Activated naive CD8-positive, alpha-beta T cell treated with anti-CD3 and anti-CD28 coated beads for 36 hours (primary cell): ENCODE results near the gene ASXL2. TPM values are rescaled to one million over a fixed set of nuclear protein-coding genes. Genes with fewer than 3 reads are reported as not detected.

Experiments
- DNase-seq: peaks from one replicate; pipeline ENCODE4 v3.0.0; 2021
- H3K27ac Mint-ChIP-seq: one replicate; pipeline ENCODE4 v1.8.0; 2022; ENCODE audit warnings: mild to moderate bottlenecking, moderate library complexity, mixed read lengths
- H3K27me3 Mint-ChIP-seq: one replicate; pipeline ENCODE4 v1.8.0; 2022; ENCODE audit warnings: mild to moderate bottlenecking, mixed read lengths
- H3K36me3 Mint-ChIP-seq: one replicate; pipeline ENCODE4 v1.8.0; 2021; ENCODE audit warnings: mild to moderate bottlenecking, mixed read lengths
- H3K4me1 Mint-ChIP-seq: one replicate; pipeline ENCODE4 v1.8.0; 2021; ENCODE audit warnings: mixed read lengths
- H3K4me3 Mint-ChIP-seq: one replicate; pipeline ENCODE4 v1.8.0; 2022; ENCODE audit warnings: mild to moderate bottlenecking, moderate library complexity, mixed read lengths
- H3K9me3 Mint-ChIP-seq: one replicate; pipeline ENCODE4 v1.8.0; 2022; ENCODE audit warnings: mixed read lengths
- total RNA-seq, 2 experiments: library from RNA; stranded (reverse); gene quantifications; one replicate each; pipeline ENCODE4 v1.2.3, GENCODE V29; 2021

Gene ASXL2
- total RNA-seq, 2 experiments from 2014 or later, result 36.2 to 39.6 TPM

GRCh38 chr2:25763575-25763974 is 114.7 kb downstream of the ASXL2 start:
- no peaks in the 10 kb centered on the region for H3K27me3 Mint-ChIP-seq
- no peak for DNase-seq
- H3K4me1 Mint-ChIP-seq, result peaks cover 9% of the 10 kb centered on the region
- no peak overlapping the region for H3K27ac Mint-ChIP-seq
- H3K4me3 Mint-ChIP-seq, result no peak overlapping the region
- no peaks in the 10 kb centered on the region for H3K9me3 Mint-ChIP-seq
- peaks cover 37% of the 10 kb centered on the region for H3K36me3 Mint-ChIP-seq

DNA sequence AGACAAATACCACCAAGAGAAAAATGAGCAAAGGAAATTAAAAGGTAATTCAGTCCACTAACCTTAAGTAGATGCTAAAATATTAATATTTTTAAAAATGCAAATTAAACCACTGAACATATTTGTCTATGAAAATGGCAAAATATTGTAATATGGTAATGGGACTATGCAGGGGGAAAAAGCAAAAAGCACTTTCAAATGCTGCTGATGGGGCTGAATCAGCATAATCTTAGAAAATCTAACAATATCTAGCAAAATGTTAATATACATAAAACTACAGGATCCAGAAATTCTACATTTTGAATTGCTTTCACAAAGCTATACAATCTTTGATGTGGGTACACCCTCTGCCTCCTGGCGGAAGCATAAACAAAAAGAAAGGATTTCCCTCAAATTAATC is 118.0 kb downstream of the ASXL2 start:
- no peak for DNase-seq
- Mint-ChIP-seq H3K4me1 (peaks cover 5% of the 10 kb centered on the region), H3K27ac (no peak overlapping the region), H3K27me3 (no peaks in the 10 kb centered on the region), H3K4me3 (no peak overlapping the region), H3K9me3 (no peaks in the 10 kb centered on the region), H3K36me3 (peaks cover 22% of the 10 kb centered on the region)

DNA sequence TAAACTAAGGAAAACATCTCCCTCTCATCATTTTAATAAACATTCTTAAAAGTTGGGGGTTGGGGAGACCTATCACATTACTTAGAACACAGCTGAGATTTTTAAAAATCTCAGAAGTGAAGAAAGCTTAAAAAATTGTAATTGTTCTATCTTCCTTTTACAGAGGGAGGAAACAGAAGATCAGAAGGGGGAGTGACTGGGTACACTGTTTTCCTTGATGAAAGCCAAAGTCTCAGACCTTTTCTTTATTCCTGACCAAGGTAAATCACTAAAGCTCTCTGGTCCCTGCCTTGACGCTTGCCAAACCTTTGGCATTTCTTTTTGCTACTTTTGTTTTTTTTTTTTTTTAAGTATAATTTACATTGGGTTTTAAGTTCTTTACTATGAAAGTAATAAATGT is 119.9 kb downstream of the ASXL2 start:
- no peak for DNase-seq
- Mint-ChIP-seq H3K36me3 (peaks cover 31% of the 10 kb centered on the region), H3K27ac (no peak overlapping the region)

DNA sequence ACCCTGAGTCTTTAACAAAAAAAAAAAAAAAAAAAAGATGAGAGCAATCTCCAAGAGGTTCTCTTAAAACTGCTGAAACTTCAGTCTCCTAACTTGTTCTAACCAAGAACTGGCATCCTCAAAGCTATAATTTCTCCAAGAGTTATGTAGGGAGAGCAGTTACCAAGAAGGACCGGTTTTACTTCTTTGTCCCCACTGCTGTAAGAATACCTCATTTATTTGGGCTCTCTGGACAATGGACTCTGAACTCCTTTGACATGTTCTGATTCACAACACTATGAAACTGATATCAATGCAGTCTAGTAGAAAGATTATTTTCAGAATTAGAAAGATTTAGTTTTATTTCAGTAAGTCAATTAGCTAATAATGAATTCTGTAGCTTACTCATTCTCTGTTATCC is 120.4 kb downstream of the ASXL2 start:
- H3K4me3 Mint-ChIP-seq, result no peak overlapping the region
- no peaks in the 10 kb centered on the region for H3K9me3 Mint-ChIP-seq
- H3K4me1 Mint-ChIP-seq, result peaks cover 12% of the 10 kb centered on the region
- H3K27me3 Mint-ChIP-seq, result no peaks in the 10 kb centered on the region
- H3K27ac Mint-ChIP-seq, result no peak overlapping the region
- no peak for DNase-seq
- H3K36me3 Mint-ChIP-seq, result peaks cover 31% of the 10 kb centered on the region

More for the DNA sequence above, 119.9 kb downstream of the ASXL2 start:
- Mint-ChIP-seq H3K4me3 (no peak overlapping the region), H3K4me1 (peaks cover 10% of the 10 kb centered on the region), H3K27me3 (no peaks in the 10 kb centered on the region), H3K9me3 (no peaks in the 10 kb centered on the region)

GRCh38 chr2:25756536-25756935 is 121.8 kb downstream of the ASXL2 start:
- peaks cover 12% of the 10 kb centered on the region for H3K4me1 Mint-ChIP-seq
- no peaks in the 10 kb centered on the region for H3K27me3 Mint-ChIP-seq
- no peak overlapping the region for H3K27ac Mint-ChIP-seq
- H3K4me3 Mint-ChIP-seq, result no peak overlapping the region
- no peaks in the 10 kb centered on the region for H3K9me3 Mint-ChIP-seq
- peaks cover 33% of the 10 kb centered on the region for H3K36me3 Mint-ChIP-seq
- DNase-seq, result no peak

- H3K36me3 Mint-ChIP-seq, result peaks cover 37% of the 10 kb centered on the region
- no peak overlapping the region for H3K4me3 Mint-ChIP-seq
- H3K27me3 Mint-ChIP-seq, result no peaks in the 10 kb centered on the region
- DNase-seq, result no peak
- H3K4me1 Mint-ChIP-seq, result peaks cover 17% of the 10 kb centered on the region
- no peaks in the 10 kb centered on the region for H3K9me3 Mint-ChIP-seq
- peak overlapping the region; percentile 52 for H3K27ac Mint-ChIP-seq
These were observed 128.6 kb downstream of the ASXL2 start for GRCh38 chr2:25749676-25750075.

DNA sequence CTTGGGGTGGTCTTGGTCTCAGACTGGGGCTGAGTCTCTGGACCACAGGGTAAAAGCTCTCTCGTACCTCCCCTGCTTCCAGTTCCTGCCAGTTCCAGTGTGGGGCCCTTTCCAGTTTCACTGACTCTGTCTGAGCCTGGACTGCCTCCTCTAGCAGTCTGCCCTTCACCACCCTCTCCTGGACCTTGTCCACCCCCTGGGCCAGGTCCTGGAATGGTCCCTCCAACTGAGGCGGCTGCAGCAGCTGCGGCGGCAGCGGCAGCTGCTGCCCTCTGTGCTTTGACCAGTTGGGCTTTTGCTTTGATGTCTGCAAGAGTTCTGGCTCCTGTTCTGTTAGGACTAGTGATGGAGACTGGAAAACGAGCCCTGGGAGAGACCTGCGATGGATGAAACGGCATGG is 134.2 kb downstream of the ASXL2 start:
- H3K36me3 Mint-ChIP-seq, result peaks cover 30% of the 10 kb centered on the region
- no peak for DNase-seq
- H3K4me3 Mint-ChIP-seq, result no peak overlapping the region
- no peaks in the 10 kb centered on the region for H3K27me3 Mint-ChIP-seq
- H3K9me3 Mint-ChIP-seq, result no peaks in the 10 kb centered on the region
- peak overlapping the region; percentile 52 for H3K27ac Mint-ChIP-seq
- H3K4me1 Mint-ChIP-seq, result peaks cover 17% of the 10 kb centered on the region

- Mint-ChIP-seq H3K27ac (peak overlapping the region; percentile 52), H3K9me3 (no peaks in the 10 kb centered on the region), H3K4me1 (peaks cover 17% of the 10 kb centered on the region), H3K36me3 (peaks cover 27% of the 10 kb centered on the region), H3K4me3 (no peak overlapping the region), H3K27me3 (no peaks in the 10 kb centered on the region)
- DNase-seq, result no peak
These were observed 135.0 kb downstream of the ASXL2 start for GRCh38 chr2:25743132-25743830.

GRCh38 chr2:25742501-25742900 is 135.8 kb downstream of the ASXL2 start:
- no peaks in the 10 kb centered on the region for H3K27me3 Mint-ChIP-seq
- no peak overlapping the region for H3K4me3 Mint-ChIP-seq
- H3K9me3 Mint-ChIP-seq, result no peaks in the 10 kb centered on the region
- no peak for DNase-seq
- H3K4me1 Mint-ChIP-seq, result peaks cover 15% of the 10 kb centered on the region
- peaks cover 27% of the 10 kb centered on the region for H3K36me3 Mint-ChIP-seq
- no peak overlapping the region for H3K27ac Mint-ChIP-seq

GRCh38 chr2:25740810-25741381 is 137.4 kb downstream of the ASXL2 start:
- Mint-ChIP-seq H3K27ac (no peak overlapping the region), H3K9me3 (no peaks in the 10 kb centered on the region), H3K4me1 (peaks cover 22% of the 10 kb centered on the region), H3K36me3 (peaks cover 27% of the 10 kb centered on the region), H3K27me3 (no peaks in the 10 kb centered on the region), H3K4me3 (no peak overlapping the region)
- no peak for DNase-seq

DNA sequence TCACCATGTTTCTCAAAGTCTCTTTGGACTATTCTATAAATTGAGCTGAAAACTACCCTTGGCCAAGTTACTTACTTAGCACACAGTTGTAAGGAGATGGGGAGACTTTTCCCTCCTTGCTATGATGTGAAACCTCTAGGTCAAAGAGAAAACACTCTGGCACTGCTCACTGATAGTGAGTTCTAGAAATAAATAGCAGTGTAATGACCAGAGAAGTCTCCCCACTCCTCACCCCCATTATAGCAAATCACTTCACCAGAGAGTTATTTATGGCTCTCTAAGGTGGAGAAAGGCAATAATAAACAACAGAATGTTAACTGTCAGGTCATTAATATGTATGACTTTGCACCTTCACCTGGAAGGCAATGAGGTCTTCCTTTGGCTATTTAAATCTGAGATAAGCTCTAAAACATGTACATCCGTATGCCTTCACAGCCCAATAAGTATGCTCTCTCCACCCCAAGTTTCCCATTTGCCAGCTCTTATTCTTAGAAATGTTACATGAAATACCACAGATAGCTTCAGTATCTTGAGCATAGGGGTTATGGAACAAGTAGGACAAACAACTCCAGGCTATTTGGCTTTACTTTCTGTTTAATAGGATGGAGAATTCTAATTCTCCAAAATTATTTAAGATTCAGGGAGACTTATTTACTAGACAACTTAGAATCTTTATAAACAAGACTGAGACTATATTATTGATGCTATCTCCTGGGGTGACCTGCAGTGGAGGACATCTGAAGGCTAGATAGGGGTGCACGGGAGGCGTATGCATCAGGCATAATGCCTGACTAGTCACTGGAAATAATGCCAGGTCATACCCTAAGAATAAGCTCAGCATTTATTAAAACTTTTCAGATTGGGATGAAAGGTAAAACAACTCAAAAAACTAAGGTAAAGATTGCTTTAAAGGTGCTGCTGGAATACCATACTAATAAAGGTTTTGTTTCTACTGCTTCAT is 139.6 kb downstream of the ASXL2 start:
- H3K4me3 Mint-ChIP-seq, result no peak overlapping the region
- no peaks in the 10 kb centered on the region for H3K9me3 Mint-ChIP-seq
- H3K27me3 Mint-ChIP-seq, result no peaks in the 10 kb centered on the region
- peaks cover 24% of the 10 kb centered on the region for H3K36me3 Mint-ChIP-seq
- H3K4me1 Mint-ChIP-seq, result peaks cover 15% of the 10 kb centered on the region
- DNase-seq, result no peak
- no peak overlapping the region for H3K27ac Mint-ChIP-seq

GRCh38 chr2:25736899-25737515 is 141.3 kb downstream of the ASXL2 start:
- H3K36me3 Mint-ChIP-seq, result peaks cover 10% of the 10 kb centered on the region
- H3K27ac Mint-ChIP-seq, result no peak overlapping the region
- H3K4me3 Mint-ChIP-seq, result no peak overlapping the region
- no peaks in the 10 kb centered on the region for H3K27me3 Mint-ChIP-seq
- DNase-seq, result no peak
- H3K4me1 Mint-ChIP-seq, result peaks cover 7% of the 10 kb centered on the region
- no peaks in the 10 kb centered on the region for H3K9me3 Mint-ChIP-seq

DNA sequence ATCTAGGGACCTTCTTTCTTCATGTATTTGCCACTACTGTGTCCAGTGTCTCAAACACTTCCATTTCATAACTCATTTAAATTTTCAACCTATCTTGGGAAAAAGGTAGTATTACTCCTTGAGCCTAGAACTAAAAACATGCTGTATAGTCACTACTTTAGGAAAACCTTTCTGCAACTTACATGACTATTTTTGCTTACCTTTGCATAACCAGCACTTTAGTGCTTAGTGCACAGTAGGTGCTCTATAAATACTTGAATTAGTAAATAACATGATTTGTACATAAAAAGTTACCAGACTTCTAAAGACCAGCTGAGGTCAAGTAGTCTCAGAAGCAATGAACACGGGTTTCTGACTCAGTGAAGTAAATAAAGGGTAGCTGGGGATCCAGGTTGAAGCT is 142.5 kb downstream of the ASXL2 start:
- no peak for DNase-seq
- Mint-ChIP-seq H3K27me3 (no peaks in the 10 kb centered on the region), H3K4me3 (no peak overlapping the region), H3K4me1 (peaks cover 7% of the 10 kb centered on the region), H3K27ac (no peak overlapping the region), H3K36me3 (peaks cover 7% of the 10 kb centered on the region), H3K9me3 (no peaks in the 10 kb centered on the region)

GRCh38 chr2:25728559-25728958 is 149.7 kb downstream of the ASXL2 start:
- Mint-ChIP-seq H3K4me3 (no peak overlapping the region), H3K27me3 (no peaks in the 10 kb centered on the region), H3K27ac (no peak overlapping the region), H3K4me1 (peaks cover 3% of the 10 kb centered on the region), H3K36me3 (no peaks in the 10 kb centered on the region), H3K9me3 (no peaks in the 10 kb centered on the region)
- DNase-seq, result no peak

DNA sequence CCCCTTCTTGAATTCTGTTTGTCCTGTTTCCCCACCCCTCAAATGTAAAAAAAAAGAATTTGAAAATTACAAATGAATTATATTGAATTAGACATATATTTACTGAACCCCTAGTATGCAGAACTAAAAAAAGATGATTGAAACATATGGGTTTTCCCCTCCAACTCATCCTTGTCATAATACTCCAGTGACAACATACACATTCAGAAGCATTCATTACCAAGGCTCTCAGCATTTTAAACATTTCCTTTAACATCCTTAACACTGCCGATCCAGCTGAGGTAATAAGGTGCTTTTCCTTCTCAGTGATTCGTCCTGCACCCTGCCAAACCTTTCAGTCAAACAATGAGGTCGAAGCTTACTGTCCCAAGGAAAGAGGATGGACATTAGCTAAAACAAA is 151.8 kb downstream of the ASXL2 start:
- Mint-ChIP-seq H3K36me3 (no peaks in the 10 kb centered on the region), H3K4me3 (no peak overlapping the region), H3K27me3 (peaks cover 1% of the 10 kb centered on the region), H3K9me3 (no peaks in the 10 kb centered on the region), H3K4me1 (peaks cover 3% of the 10 kb centered on the region), H3K27ac (no peak overlapping the region)
- DNase-seq, result no peak
